BLaER1 treated with 17β-estradiol and CSF1 and Interleukin-3, amounts not matched to agents 10 nM and 100 nM (cell line): Measurements from ENCODE around the gene BAG2.

ENCODE experiments used
- H3K27ac ChIP-seq, 11 experiments: shearing (Covaris generic); formaldehyde crosslinking; 2 replicates each; pipeline ENCODE4 v1.8.1; 2022
- H3K27me3 ChIP-seq, 11 experiments: shearing (Covaris generic); formaldehyde crosslinking; 2 replicates each; pipeline ENCODE4 v1.8.1; 2022
- H3K36me3 ChIP-seq, 11 experiments: shearing (Covaris generic); formaldehyde crosslinking; 2 replicates each; pipeline ENCODE4 v1.8.1; 2022
- H3K4me1 ChIP-seq, 10 experiments: shearing (Covaris generic); formaldehyde crosslinking; 2 replicates each; pipeline ENCODE4 v1.8.1; 2022
- H3K4me2 ChIP-seq, 11 experiments: shearing (Covaris generic); formaldehyde crosslinking; 2 replicates each; pipeline ENCODE4 v1.8.1; 2022
- H3K4me3 ChIP-seq, 10 experiments: shearing (Covaris generic); formaldehyde crosslinking; 2 replicates each; pipeline ENCODE4 v1.8.1; 2022
- H3K9ac ChIP-seq, 11 experiments: shearing (Covaris generic); formaldehyde crosslinking; 2 replicates each; pipeline ENCODE4 v1.8.1; 2022
- H3K9me3 ChIP-seq, 11 experiments: shearing (Covaris generic); formaldehyde crosslinking; replicated peaks in 1 of 11; 2 replicates each; pipeline ENCODE4 v1.8.1; 2022
- H4K20me1 ChIP-seq, 11 experiments: shearing (Covaris generic); formaldehyde crosslinking; 2 replicates each; pipeline ENCODE4 v1.8.1; 2022
- Cebpa-rat ChIP-seq, 11 experiments: shearing (Covaris generic); IDR thresholded peaks; 2 replicates each; pipeline ENCODE4 v1.8.1; 2022

BAG2 gene

GRCh38 chr6:57163956-57164355, 8.2 kb upstream of the BAG2 start:
- Histone ChIP-seq H3K36me3 (peaks cover 25 to 87% (median 52%) of the 10 kb centered on the region in 11 experiments), H3K9me3 (peaks cover 0 to 12% (median 9%) of the 10 kb centered on the region in 11 experiments; a peak in 13 of 22 replicates), H3K4me3 (no peak overlapping the region), H3K4me2 (no peak overlapping the region), H3K4me1 (no peaks in the 10 kb centered on the region), H3K27me3 (no peaks in the 10 kb centered on the region), H3K27ac (no peak overlapping the region), H4K20me1 (peaks cover 0 to 3% (median 0%) of the 10 kb centered on the region in 11 experiments; a peak in 1 of 22 replicates), H3K9ac (no peak overlapping the region)
- no peak for TF ChIP-seq Cebpa-rat (IDR thresholded peaks at IDR 0.05)

- Histone ChIP-seq H3K27ac (no peak overlapping the region), H3K4me3 (no peak overlapping the region), H3K4me2 (no peak overlapping the region), H3K27me3 (no peaks in the 10 kb centered on the region), H3K36me3 (peaks cover 25 to 82% (median 52%) of the 10 kb centered on the region in 11 experiments), H4K20me1 (peaks cover 0 to 3% (median 0%) of the 10 kb centered on the region in 11 experiments; a peak in 1 of 22 replicates), H3K9ac (no peak overlapping the region), H3K4me1 (no peaks in the 10 kb centered on the region), H3K9me3 (peaks cover 0 to 12% (median 9%) of the 10 kb centered on the region in 11 experiments; a peak in 13 of 22 replicates)
- TF ChIP-seq Cebpa-rat (IDR thresholded peaks at IDR 0.05), result no peak
Measured at GRCh38 chr6:57165080-57165479, 7.0 kb upstream of the BAG2 start.

GRCh38 chr6:57173056-57173885, 1.1 kb downstream of the BAG2 start:
- peak overlapping the region; percentile 67 to 84 (median 80) for H3K4me3 ChIP-seq
- peak overlapping the region; percentile 47 to 94 (median 87); a peak in 21 of 22 replicates for H3K27ac ChIP-seq
- peak overlapping the region; percentile 74 to 95 (median 84) for H3K4me2 ChIP-seq
- peaks cover 0 to 37% (median 6%) of the 10 kb centered on the region in 11 experiments; a peak in 7 of 22 replicates for H3K36me3 ChIP-seq
- no peak for TF ChIP-seq Cebpa-rat (IDR thresholded peaks at IDR 0.05)
- H3K4me1 ChIP-seq, result peaks cover 12 to 28% (median 21%) of the 10 kb centered on the region in 10 experiments
- H4K20me1 ChIP-seq, result peaks cover 0 to 38% (median 9%) of the 10 kb centered on the region in 11 experiments; a peak in 12 of 22 replicates
- no peaks in the 10 kb centered on the region for H3K9me3 ChIP-seq
- peak overlapping the region; percentile 80 to 91 (median 88) for H3K9ac ChIP-seq
- H3K27me3 ChIP-seq, result no peaks in the 10 kb centered on the region

- H3K4me3 ChIP-seq, result peak overlapping the region; percentile 67 to 84 (median 80); a peak in 19 of 20 replicates
- H3K4me2 ChIP-seq, result peak overlapping the region; percentile 74 to 95 (median 84)
- peak overlapping the region; percentile 80 to 91 (median 88); a peak in 21 of 22 replicates for H3K9ac ChIP-seq
- H3K27me3 ChIP-seq, result no peaks in the 10 kb centered on the region
- TF ChIP-seq Cebpa-rat (IDR thresholded peaks at IDR 0.05), result no peak
- peaks cover 0 to 45% (median 9%) of the 10 kb centered on the region in 11 experiments; a peak in 13 of 22 replicates for H4K20me1 ChIP-seq
- H3K4me1 ChIP-seq, result peaks cover 12 to 28% (median 21%) of the 10 kb centered on the region in 10 experiments
- no peaks in the 10 kb centered on the region for H3K9me3 ChIP-seq
- peaks cover 0 to 40% (median 6%) of the 10 kb centered on the region in 11 experiments; a peak in 7 of 22 replicates for H3K36me3 ChIP-seq
- peak overlapping the region in 6 of 11 experiments; percentile 26 to 90 (median 87); a peak in 10 of 22 replicates for H3K27ac ChIP-seq
Measured at GRCh38 chr6:57173886-57174510, 1.9 kb downstream of the BAG2 start.

GRCh38 chr6:57174511-57174907, 2.4 kb downstream of the BAG2 start:
- H3K4me2 ChIP-seq, result peak overlapping the region; percentile 74 to 95 (median 84); a peak in 21 of 22 replicates
- peaks cover 0 to 39% (median 6%) of the 10 kb centered on the region in 11 experiments; a peak in 7 of 22 replicates for H3K36me3 ChIP-seq
- peak overlapping the region in 4 of 11 experiments; percentile 87 to 91 (median 88); a peak in 6 of 22 replicates for H3K9ac ChIP-seq
- H3K4me3 ChIP-seq, result peak overlapping the region in 8 of 10 experiments; percentile 75 to 84 (median 82); a peak in 8 of 20 replicates
- no peaks in the 10 kb centered on the region for H3K9me3 ChIP-seq
- H4K20me1 ChIP-seq, result peaks cover 0 to 50% (median 9%) of the 10 kb centered on the region in 11 experiments; a peak in 13 of 22 replicates
- H3K27ac ChIP-seq, result peak overlapping the region in 4 of 11 experiments; percentile 86 to 89 (median 87); a peak in 6 of 22 replicates
- peaks cover 12 to 28% (median 21%) of the 10 kb centered on the region in 10 experiments for H3K4me1 ChIP-seq
- no peaks in the 10 kb centered on the region for H3K27me3 ChIP-seq
- no peak for TF ChIP-seq Cebpa-rat (IDR thresholded peaks at IDR 0.05)

- Histone ChIP-seq H3K9ac (no peak overlapping the region), H3K9me3 (no peaks in the 10 kb centered on the region), H3K4me1 (peaks cover 11 to 22% (median 15%) of the 10 kb centered on the region in 10 experiments), H3K4me2 (no peak overlapping the region), H3K36me3 (peaks cover 13 to 56% (median 22%) of the 10 kb centered on the region in 11 experiments; a peak in 21 of 22 replicates), H4K20me1 (peaks cover 0 to 70% (median 16%) of the 10 kb centered on the region in 11 experiments; a peak in 14 of 22 replicates), H3K27me3 (no peaks in the 10 kb centered on the region), H3K4me3 (no peak overlapping the region), H3K27ac (no peak overlapping the region)
- no peak for TF ChIP-seq Cebpa-rat (IDR thresholded peaks at IDR 0.05)
Measured at GRCh38 chr6:57177545-57178265, 5.6 kb downstream of the BAG2 start.

GRCh38 chr6:57180596-57180995, 8.5 kb downstream of the BAG2 start:
- H3K4me2 ChIP-seq, result no peak overlapping the region
- no peak overlapping the region for H3K27ac ChIP-seq
- H3K4me1 ChIP-seq, result peaks cover 0 to 2% (median 0%) of the 10 kb centered on the region in 10 experiments; a peak in 1 of 20 replicates
- no peak overlapping the region for H3K9ac ChIP-seq
- H3K36me3 ChIP-seq, result peaks cover 27 to 80% (median 41%) of the 10 kb centered on the region in 11 experiments
- no peaks in the 10 kb centered on the region for H3K9me3 ChIP-seq
- no peak overlapping the region for H3K4me3 ChIP-seq
- H4K20me1 ChIP-seq, result peaks cover 0 to 73% (median 10%) of the 10 kb centered on the region in 11 experiments; a peak in 14 of 22 replicates
- H3K27me3 ChIP-seq, result no peaks in the 10 kb centered on the region
- TF ChIP-seq Cebpa-rat (IDR thresholded peaks at IDR 0.05), result no peak

DNA sequence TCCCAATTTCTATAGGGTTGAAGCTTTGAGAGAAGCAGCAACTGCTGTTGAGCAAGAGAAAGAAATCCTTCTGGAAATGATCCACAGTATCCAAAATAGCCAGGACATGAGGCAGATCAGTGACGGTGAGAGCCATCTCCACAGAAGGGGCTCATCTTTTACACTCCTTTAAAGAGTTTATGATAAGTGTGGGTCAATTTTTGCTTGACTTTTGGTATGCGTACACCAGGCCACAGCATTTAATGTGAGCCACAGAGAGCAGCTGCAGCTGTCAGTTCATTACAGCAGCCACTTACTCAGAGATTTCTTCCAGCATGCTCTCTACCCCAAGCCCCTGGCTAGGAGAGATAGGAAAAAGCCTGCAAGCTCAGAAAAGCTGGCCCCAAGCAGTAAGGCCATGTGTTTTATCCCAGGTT, 9.9 kb downstream of the BAG2 start:
- H4K20me1 ChIP-seq, result peaks cover 0 to 62% (median 8%) of the 10 kb centered on the region in 11 experiments; a peak in 12 of 22 replicates
- no peaks in the 10 kb centered on the region for H3K9me3 ChIP-seq
- H3K27me3 ChIP-seq, result no peaks in the 10 kb centered on the region
- H3K4me2 ChIP-seq, result no peak overlapping the region
- H3K9ac ChIP-seq, result no peak overlapping the region
- no peak overlapping the region for H3K4me3 ChIP-seq
- peaks cover 32 to 82% (median 48%) of the 10 kb centered on the region in 11 experiments for H3K36me3 ChIP-seq
- H3K27ac ChIP-seq, result no peak overlapping the region
- no peaks in the 10 kb centered on the region for H3K4me1 ChIP-seq
- TF ChIP-seq Cebpa-rat (IDR thresholded peaks at IDR 0.05), result no peak
